A673 (cell line): ENCODE results near the gene GAB2. TPM values are rescaled to one million over a fixed set of nuclear protein-coding genes. Genes with fewer than 3 reads are reported as not detected.
A peak's percentile ranks its signal among the peaks of the same experiment; 100 is the strongest.
"Not testable (repeated sequence)": the region's sequence is repeated elsewhere in the genome, so short reads cannot be mapped to it uniquely, and the experiment has no call there.

ENCODE experiments used
- BruUV-seq: library from RNA; stranded (reverse); fragments of 400-500 nt; replicated peaks from 2 replicates; lab custom pipeline; 2021; lab: Mats Ljungman, UMichigan
- CTCF ChIA-PET: fragments of 300-600 bp; sonication (Branson Sonifier 250); formaldehyde crosslinking; loops from one replicate; lab custom pipeline; 2022; ENCODE audit warnings: antibody characterized with exemption; lab: Charles Lee
- POLR2A ChIA-PET: fragments of 300-600 bp; sonication (Branson Sonifier 250); formaldehyde crosslinking; loops from one replicate; lab custom pipeline; 2022; ENCODE audit warnings: antibody characterized with exemption; ENCODE audit not compliant: low non-redundant PET; lab: Charles Lee
- DNase-seq: peaks from one replicate; pipeline ENCODE4 v3.0.0-alpha.2; 2015; ENCODE audit warnings: low spot score
- H3K27ac ChIP-seq: fragments of 200-600 bp; sonication (generic); 2 replicates; pipeline ENCODE4 v1.5.1; 2016; ENCODE audit warnings: mixed run types, low read depth, mild to moderate bottlenecking, mixed read lengths, antibody characterized with exemption, low read length; ENCODE audit not compliant: poor library complexity, severe bottlenecking
- H3K27me3 ChIP-seq: fragments of 200-600 bp; sonication (generic); replicated peaks from 2 replicates; pipeline ENCODE4 v1.6.1; 2017; ENCODE audit warnings: mixed run types, low read depth, mild to moderate bottlenecking, mixed read lengths, antibody characterized with exemption, low read length; ENCODE audit not compliant: insufficient read depth, poor library complexity
- H3K36me3 ChIP-seq: fragments of 200-600 bp; sonication (generic); 2 replicates; pipeline ENCODE4 v1.6.1; 2016; ENCODE audit warnings: mixed run types, mild to moderate bottlenecking, mixed read lengths, antibody characterized with exemption, low read length; ENCODE audit not compliant: insufficient read depth, poor library complexity, severe bottlenecking
- H3K4me1 ChIP-seq: fragments of 200-600 bp; sonication (generic); 2 replicates; pipeline ENCODE4 v1.6.1; 2017; ENCODE audit warnings: mixed run types, mild to moderate bottlenecking, mixed read lengths, antibody characterized with exemption, low read length; ENCODE audit not compliant: insufficient read depth, poor library complexity, severe bottlenecking
- H3K4me3 ChIP-seq: fragments of 200-600 bp; sonication (generic); 2 replicates; pipeline ENCODE4 v1.5.1; 2016; ENCODE audit warnings: low read depth, mixed run types, mild to moderate bottlenecking, mixed read lengths, low read length; ENCODE audit not compliant: poor library complexity, severe bottlenecking
- H3K9me3 ChIP-seq: fragments of 200-600 bp; sonication (generic); 2 replicates; pipeline ENCODE4 v1.6.1; 2016; ENCODE audit warnings: mixed run types, low read depth, mild to moderate bottlenecking, mixed read lengths, antibody characterized with exemption, low read length; ENCODE audit not compliant: poor library complexity, severe bottlenecking
- CTCF ChIP-seq: fragments of 300-800, 200-600 bp; sonication (generic); conservative IDR thresholded peaks from 2 replicates; pipeline ENCODE4 v1.5.1; 2017; ENCODE audit warnings: low read depth, mild to moderate bottlenecking, antibody characterized with exemption, low read length, moderate library complexity, mixed read lengths
- EZH2 ChIP-seq: fragments of 200-600 bp; sonication (generic); IDR thresholded peaks from 2 replicates; pipeline ENCODE4 v1.6.1; 2017; ENCODE audit warnings: borderline replicate concordance, low read depth, mild to moderate bottlenecking, mixed read lengths, antibody characterized with exemption, low read length; ENCODE audit not compliant: poor library complexity, severe bottlenecking
- intact Hi-C: fragments of 100-400 bp; cut with micrococcal nuclease; formaldehyde crosslinking; loops from one replicate; pipeline ENCODE4 v1.10.0; 2022; ENCODE audit not compliant: unreplicated experiment
- total RNA-seq: library from RNA; stranded (reverse); gene quantifications from 2 replicates; pipeline ENCODE4 v1.2.3, GENCODE V29; 2021

The GAB2 gene
- total RNA-seq, 1 experiment from 2014 or later, result 21.5 TPM

DNA sequence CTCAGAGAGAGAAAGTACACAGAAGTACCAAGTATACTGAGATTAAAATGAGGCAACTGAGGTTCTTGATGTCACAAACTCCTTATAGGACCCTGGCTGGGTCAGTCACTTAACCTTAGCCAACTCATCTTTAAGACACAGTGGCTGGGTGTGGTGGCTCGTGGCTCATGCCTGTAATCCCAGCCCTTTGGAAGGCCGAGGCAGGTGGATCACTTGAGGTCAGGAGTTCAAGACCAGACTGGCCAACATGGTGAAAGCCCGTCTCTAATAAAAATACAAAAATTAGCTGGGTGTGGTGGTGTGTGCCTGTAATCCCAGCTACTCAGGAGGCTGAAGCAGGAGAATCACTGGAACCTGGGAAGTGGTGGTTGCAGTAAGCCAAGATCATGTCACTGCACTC, 61.9 kb downstream of the GAB2 start:
- BruUV-seq, H3K9me3 ChIP-seq, H3K27me3 ChIP-seq, DNase-seq, H3K4me3 ChIP-seq, H3K36me3 ChIP-seq: not testable (repeated sequence)
- POLR2A ChIA-PET, result interaction anchor here (0.6 kb wide), 1 partner anchor 92 kb away, joined by 4 read pairs; no protein-coding TSS in a partner anchor
- Histone ChIP-seq H3K27ac (peak overlapping the region; percentile 78), H3K4me1 (peaks cover 48% of the 10 kb centered on the region)
- intact Hi-C loops, result loop anchor here (10.0 kb wide), 1 partner anchor 59 kb away; the partner anchor contains the start of gene GAB2
- CTCF ChIA-PET, result interaction anchor here (0.5 to 0.6 kb wide), 2 partner anchors 238 to 271 kb away, joined by 4 to 5 read pairs; no protein-coding TSS in a partner anchor

GRCh38 chr11:78355309-78355705, 62.3 kb downstream of the GAB2 start:
- Histone ChIP-seq H3K9me3 (no peaks in the 10 kb centered on the region), H3K27ac (peak overlapping the region; percentile 78), H3K4me1 (peaks cover 51% of the 10 kb centered on the region), H3K4me3 (peak overlapping the region; percentile 21), H3K36me3 (no peaks in the 10 kb centered on the region), H3K27me3 (no peaks in the 10 kb centered on the region)
- CTCF ChIA-PET, result interaction anchor here (0.5 to 0.6 kb wide), 2 partner anchors 237 to 271 kb away, joined by 4 to 5 read pairs; no protein-coding TSS in a partner anchor
- POLR2A ChIA-PET, result interaction anchor here (0.6 kb wide), 2 partner anchors 45 to 92 kb away, joined by 3 to 4 read pairs; no protein-coding TSS in a partner anchor
- BruUV-seq, result no TSS peak
- intact Hi-C loops, result loop anchor here (10.0 kb wide), 1 partner anchor 59 kb away; the partner anchor contains the start of gene GAB2
- TF ChIP-seq CTCF (no peak), EZH2 (no peak)
- peak; percentile 43 for DNase-seq

GRCh38 chr11:78354408-78355308, 63.0 kb downstream of the GAB2 start:
- ChIA-PET POLR2A (interaction anchor here (0.6 kb wide), 2 partner anchors 13 to 44 kb away, joined by 3 to 6 read pairs; no protein-coding TSS in a partner anchor), CTCF (no interaction called here)
- Histone ChIP-seq H3K4me3 (peak overlapping the region; percentile 21), H3K9me3 (no peaks in the 10 kb centered on the region), H3K4me1 (peaks cover 58% of the 10 kb centered on the region), H3K36me3 (no peaks in the 10 kb centered on the region), H3K27ac (peak overlapping the region; percentile 78), H3K27me3 (no peaks in the 10 kb centered on the region)
- no peak for TF ChIP-seq CTCF
- TF ChIP-seq EZH2, result no peak
- intact Hi-C loops, result loop anchor here (10.0 kb wide), 1 partner anchor 60 kb away; the partner anchor contains the start of gene GAB2
- peak; percentile 95 for DNase-seq
- BruUV-seq, result TSS peak; percentile 80
